Sigmoid colon (tissue), 4 donors: Measurements from ENCODE around the gene EXOC6B.

Experiments used
- CTCF ChIP-seq, 4 experiments: fragments of 450-650 bp in 3 of 4; fragments of 200-600 bp in 1 of 4; IDR thresholded peaks; one replicate each; pipeline ENCODE4 v1.5.1; 2016 to 2019; ENCODE audit warnings: antibody characterized with exemption in 4 of 4, mild to moderate bottlenecking in 3 of 4, moderate library complexity in 2 of 4
- EP300 ChIP-seq, 4 donors: sonication (generic); formaldehyde crosslinking; IDR thresholded peaks; one replicate each; pipeline ENCODE4 v1.6.1; 2017; ENCODE audit warnings: antibody characterized with exemption in 4 of 4
- POLR2A ChIP-seq, 2 donors: fragments of 450-650 bp; IDR thresholded peaks; one replicate each; pipeline ENCODE4 v1.6.1; 2016; ENCODE audit warnings: antibody characterized with exemption in 2 of 2, mild to moderate bottlenecking in 2 of 2, moderate library complexity in 2 of 2
- POLR2AphosphoS5 ChIP-seq, 4 donors: sonication (generic); formaldehyde crosslinking; IDR thresholded peaks; one replicate each; pipeline ENCODE4 v1.6.1; 2017; ENCODE audit warnings: antibody characterized with exemption in 4 of 4

- TF ChIP-seq POLR2A (IDR thresholded peaks at IDR 0.05) (no peak), CTCF (IDR thresholded peaks at IDR 0.05) (peak; percentile 64 to 85 (median 70)), EP300 (IDR thresholded peaks at IDR 0.05) (no peak), POLR2AphosphoS5 (IDR thresholded peaks at IDR 0.05) (no peak)
These were observed 54.9 kb downstream of the EXOC6B start for GRCh38 chr2:72770879-72771461.
